Osteocyte (in vitro differentiated cells): Measurements from ENCODE around the gene GCFC2. TPM values are rescaled to one million over a fixed set of nuclear protein-coding genes. Genes with fewer than 3 reads are reported as not detected.

Experiments
- DNase-seq: peaks from one replicate; pipeline ENCODE4 v3.0.0; 2021; ENCODE audit warnings: mixed read lengths; ENCODE audit not compliant: unreplicated experiment; ENCODE audit errors: extremely low spot score
- H3K27ac Mint-ChIP-seq: one replicate; pipeline ENCODE4 v1.8.0; 2021; ENCODE audit warnings: mild to moderate bottlenecking, mixed read lengths; ENCODE audit not compliant: unreplicated experiment
- H3K27me3 Mint-ChIP-seq: one replicate; pipeline ENCODE4 v1.8.0; 2021; ENCODE audit warnings: mixed read lengths; ENCODE audit not compliant: unreplicated experiment
- H3K36me3 Mint-ChIP-seq: one replicate; pipeline ENCODE4 v1.8.0; 2021; ENCODE audit warnings: mixed read lengths; ENCODE audit not compliant: unreplicated experiment
- H3K4me1 Mint-ChIP-seq: one replicate; pipeline ENCODE4 v1.8.0; 2021; ENCODE audit warnings: mixed read lengths; ENCODE audit not compliant: unreplicated experiment
- H3K4me3 Mint-ChIP-seq: one replicate; pipeline ENCODE4 v1.8.0; 2021; ENCODE audit warnings: mild to moderate bottlenecking, moderate library complexity, mixed read lengths; ENCODE audit not compliant: unreplicated experiment
- H3K9me3 Mint-ChIP-seq: one replicate; pipeline ENCODE4 v1.8.0; 2021; ENCODE audit warnings: mixed read lengths; ENCODE audit not compliant: unreplicated experiment
- CTCF ChIP-seq: fragments of 200-600 bp; sonication (generic); IDR thresholded peaks from 2 replicates; pipeline ENCODE4 v1.5.0; 2021; ENCODE audit warnings: antibody characterized with exemption, mild to moderate bottlenecking, moderate library complexity
- total RNA-seq: library from RNA; stranded (reverse); gene quantifications from 2 replicates; pipeline ENCODE4 v1.2.1, GENCODE V29; 2021

Gene GCFC2
- total RNA-seq, 1 donor from 2014 or later, result 13.2 TPM

GRCh38 chr2:75666911-75667310 is 43.8 kb downstream of the GCFC2 start:
- Mint-ChIP-seq H3K27me3 (no peaks in the 10 kb centered on the region), H3K4me1 (peaks cover 4% of the 10 kb centered on the region), H3K27ac (no peak overlapping the region), H3K36me3 (peaks cover 45% of the 10 kb centered on the region), H3K9me3 (no peaks in the 10 kb centered on the region), H3K4me3 (no peak overlapping the region)
- no peak for DNase-seq
- no peak for TF ChIP-seq CTCF

GRCh38 chr2:75657798-75658197 is 52.9 kb downstream of the GCFC2 start:
- Mint-ChIP-seq H3K27me3 (no peaks in the 10 kb centered on the region), H3K9me3 (peaks cover 17% of the 10 kb centered on the region), H3K36me3 (peaks cover 88% of the 10 kb centered on the region), H3K27ac (no peak overlapping the region), H3K4me1 (no peaks in the 10 kb centered on the region), H3K4me3 (no peak overlapping the region)
- DNase-seq, result no peak
- no peak for TF ChIP-seq CTCF

GRCh38 chr2:75656563-75656962 is 54.2 kb downstream of the GCFC2 start:
- peaks cover 87% of the 10 kb centered on the region for H3K36me3 Mint-ChIP-seq
- H3K27me3 Mint-ChIP-seq, result no peaks in the 10 kb centered on the region
- TF ChIP-seq CTCF, result no peak
- no peak overlapping the region for H3K27ac Mint-ChIP-seq
- H3K4me3 Mint-ChIP-seq, result no peak overlapping the region
- H3K4me1 Mint-ChIP-seq, result no peaks in the 10 kb centered on the region
- H3K9me3 Mint-ChIP-seq, result peaks cover 17% of the 10 kb centered on the region
- DNase-seq, result no peak

- no peak overlapping the region for H3K27ac Mint-ChIP-seq
- H3K9me3 Mint-ChIP-seq, result peaks cover 17% of the 10 kb centered on the region
- no peak overlapping the region for H3K4me3 Mint-ChIP-seq
- no peak for DNase-seq
- H3K36me3 Mint-ChIP-seq, result peaks cover 88% of the 10 kb centered on the region
- no peak for TF ChIP-seq CTCF
- H3K4me1 Mint-ChIP-seq, result no peaks in the 10 kb centered on the region
- no peaks in the 10 kb centered on the region for H3K27me3 Mint-ChIP-seq
Observed at GRCh38 chr2:75655861-75656260, 54.9 kb downstream of the GCFC2 start.

GRCh38 chr2:75654012-75654411 is 56.7 kb downstream of the GCFC2 start:
- no peak for TF ChIP-seq CTCF
- H3K9me3 Mint-ChIP-seq, result peaks cover 7% of the 10 kb centered on the region
- H3K36me3 Mint-ChIP-seq, result peaks cover 82% of the 10 kb centered on the region
- H3K27me3 Mint-ChIP-seq, result no peaks in the 10 kb centered on the region
- H3K27ac Mint-ChIP-seq, result no peak overlapping the region
- DNase-seq, result no peak
- peaks cover 2% of the 10 kb centered on the region for H3K4me1 Mint-ChIP-seq
- H3K4me3 Mint-ChIP-seq, result no peak overlapping the region
